ENCODE data around the gene RAB36.

RAB36 gene

DNA sequence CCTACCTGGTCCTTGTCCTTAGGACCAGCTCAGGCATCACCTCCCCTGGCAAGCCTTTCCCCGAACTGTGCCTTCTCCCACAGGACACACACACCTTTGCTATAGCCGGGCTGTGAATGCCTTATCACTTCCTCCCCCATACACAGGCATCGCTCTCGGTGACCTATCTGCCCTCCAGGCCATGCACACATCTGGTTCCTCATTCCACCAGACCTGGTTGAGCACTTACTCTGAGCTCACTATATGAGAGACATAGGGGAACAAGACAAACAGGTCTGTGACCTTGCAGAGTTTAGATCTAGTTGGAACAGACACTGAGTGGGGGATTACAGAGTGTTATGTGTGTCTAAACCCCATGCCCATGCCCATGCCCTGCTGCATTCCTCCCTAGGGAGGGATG is 31.9 kb downstream of the RAB36 start:
- no peak for DNase-seq (ENCODE audit: extremely low read depth, low read depth)
- TF ChIP-seq, protein P1, sequence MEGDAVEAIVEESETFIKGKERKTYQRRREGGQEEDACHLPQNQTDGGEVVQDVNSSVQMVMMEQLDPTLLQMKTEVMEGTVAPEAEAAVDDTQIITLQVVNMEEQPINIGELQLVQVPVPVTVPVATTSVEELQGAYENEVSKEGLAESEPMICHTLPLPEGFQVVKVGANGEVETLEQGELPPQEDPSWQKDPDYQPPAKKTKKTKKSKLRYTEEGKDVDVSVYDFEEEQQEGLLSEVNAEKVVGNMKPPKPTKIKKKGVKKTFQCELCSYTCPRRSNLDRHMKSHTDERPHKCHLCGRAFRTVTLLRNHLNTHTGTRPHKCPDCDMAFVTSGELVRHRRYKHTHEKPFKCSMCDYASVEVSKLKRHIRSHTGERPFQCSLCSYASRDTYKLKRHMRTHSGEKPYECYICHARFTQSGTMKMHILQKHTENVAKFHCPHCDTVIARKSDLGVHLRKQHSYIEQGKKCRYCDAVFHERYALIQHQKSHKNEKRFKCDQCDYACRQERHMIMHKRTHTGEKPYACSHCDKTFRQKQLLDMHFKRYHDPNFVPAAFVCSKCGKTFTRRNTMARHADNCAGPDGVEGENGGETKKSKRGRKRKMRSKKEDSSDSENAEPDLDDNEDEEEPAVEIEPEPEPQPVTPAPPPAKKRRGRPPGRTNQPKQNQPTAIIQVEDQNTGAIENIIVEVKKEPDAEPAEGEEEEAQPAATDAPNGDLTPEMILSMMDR (IDR thresholded peaks at IDR 0.05; ENCODE audit: low read depth, low read length): no peak

DNA sequence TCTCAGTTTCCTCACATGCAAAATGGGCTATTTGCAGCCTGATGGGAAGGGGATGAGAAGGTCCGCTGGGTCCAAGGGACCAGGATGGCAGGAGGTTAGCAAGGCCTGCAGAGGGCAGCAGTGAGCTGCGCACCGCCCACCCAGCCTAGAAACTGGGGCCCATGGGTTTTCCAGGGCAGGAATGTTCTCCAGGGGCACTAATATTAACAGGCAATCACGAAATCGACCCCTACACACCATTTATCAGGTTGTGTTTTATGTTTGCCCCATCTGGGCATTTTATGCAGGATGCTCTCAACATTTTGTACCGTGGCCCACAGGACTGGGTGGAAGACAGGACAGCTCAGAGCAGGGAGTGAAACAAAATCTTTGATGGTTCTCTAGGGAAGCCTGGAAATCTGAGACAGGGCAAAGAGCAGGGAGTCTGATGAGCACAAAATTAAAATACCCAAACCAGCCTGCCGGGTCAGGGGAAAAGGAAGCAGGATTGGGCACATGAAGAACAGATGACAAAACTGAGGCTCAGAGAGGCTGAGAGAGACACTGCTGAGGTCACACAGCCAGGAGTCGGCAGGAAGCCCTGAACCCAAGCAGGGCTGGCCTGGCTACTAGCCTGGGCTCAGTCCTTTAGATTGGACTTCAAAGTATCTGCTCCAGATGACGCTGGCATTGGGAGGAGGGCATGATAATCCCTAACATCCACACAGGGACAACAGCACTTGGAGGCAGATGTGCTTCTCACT is 33.4 kb downstream of the RAB36 start:
- DNase-seq (ENCODE audit: extremely low read depth, low read depth): peak; percentile 8
- TF ChIP-seq, protein P1 (IDR thresholded peaks at IDR 0.05; ENCODE audit: low read depth, low read length): no peak; the same call in none of the 2 replicates

DNA sequence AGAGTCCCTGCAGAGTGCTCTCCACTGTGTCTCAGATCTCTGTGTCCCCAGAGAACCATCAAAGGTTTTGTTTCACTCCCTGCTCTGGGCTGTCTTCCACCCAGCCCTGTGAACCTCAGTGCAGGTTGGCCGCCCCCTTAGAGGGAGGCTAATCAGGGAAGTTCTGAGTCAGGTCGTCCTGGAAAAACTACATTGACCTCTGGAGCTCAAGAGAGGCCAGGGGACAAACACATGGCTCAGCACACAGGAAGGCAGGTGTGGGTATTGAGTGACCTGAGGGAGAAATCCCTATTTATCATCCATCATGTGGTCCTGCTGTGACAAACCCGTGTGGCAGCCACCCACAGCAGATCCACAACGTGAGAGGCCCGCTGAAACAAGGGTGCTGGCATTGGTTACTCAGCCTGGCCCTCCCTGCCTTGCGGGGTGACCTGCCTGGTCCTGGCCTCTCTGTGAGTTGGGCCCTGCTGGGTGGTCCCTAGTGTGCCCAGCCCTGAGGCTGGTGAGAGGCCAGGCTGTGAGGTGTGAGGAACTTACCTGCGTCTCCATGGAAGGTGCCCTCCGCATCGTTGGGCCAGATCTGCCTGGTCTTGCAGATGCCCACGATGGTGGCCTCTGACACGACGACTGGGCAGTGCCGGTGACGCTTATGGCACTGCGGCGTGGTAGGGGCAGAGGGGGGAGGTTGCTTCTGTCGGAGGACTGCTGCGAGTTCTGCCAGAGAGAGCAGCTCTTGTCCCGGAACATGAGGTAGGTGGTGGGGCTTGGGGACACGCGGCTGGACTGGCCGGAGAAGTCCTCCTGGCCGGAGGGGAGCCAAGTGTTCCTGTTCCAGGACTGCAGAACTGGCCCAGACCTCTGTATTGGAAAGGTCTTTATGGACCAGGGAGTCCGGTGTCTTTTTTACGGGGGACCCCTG is 34.4 kb downstream of the RAB36 start:
- DNase-seq (ENCODE audit: extremely low read depth, low read depth): no peak
- TF ChIP-seq, protein P1 (IDR thresholded peaks at IDR 0.05; ENCODE audit: low read depth, low read length): no peak

DNA sequence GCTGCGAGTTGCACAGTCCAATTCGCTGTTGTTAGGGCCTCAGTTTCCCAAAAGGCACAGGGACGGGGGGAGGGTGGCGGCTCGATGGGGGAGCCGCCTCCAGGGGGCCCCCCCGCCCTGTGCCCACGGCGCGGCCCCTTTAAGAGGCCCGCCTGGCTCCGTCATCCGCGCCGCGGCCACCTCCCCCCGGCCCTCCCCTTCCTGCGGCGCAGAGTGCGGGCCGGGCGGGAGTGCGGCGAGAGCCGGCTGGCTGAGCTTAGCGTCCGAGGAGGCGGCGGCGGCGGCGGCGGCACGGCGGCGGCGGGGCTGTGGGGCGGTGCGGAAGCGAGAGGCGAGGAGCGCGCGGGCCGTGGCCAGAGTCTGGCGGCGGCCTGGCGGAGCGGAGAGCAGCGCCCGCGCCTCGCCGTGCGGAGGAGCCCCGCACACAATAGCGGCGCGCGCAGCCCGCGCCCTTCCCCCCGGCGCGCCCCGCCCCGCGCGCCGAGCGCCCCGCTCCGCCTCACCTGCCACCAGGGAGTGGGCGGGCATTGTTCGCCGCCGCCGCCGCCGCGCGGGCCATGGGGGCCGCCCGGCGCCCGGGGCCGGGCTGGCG is 35.1 kb downstream of the RAB36 start, which contains the start of gene BCR:
Gene BCR, plus strand, starts transcription at position 209 of the 592 bp plus-strand sequence. CDS start 452 bp downstream, outside the sequence.
- DNase-seq (ENCODE audit: extremely low read depth, low read depth): peak; percentile 16
- TF ChIP-seq, protein P1 (IDR thresholded peaks at IDR 0.05; ENCODE audit: low read depth, low read length): no peak

DNA sequence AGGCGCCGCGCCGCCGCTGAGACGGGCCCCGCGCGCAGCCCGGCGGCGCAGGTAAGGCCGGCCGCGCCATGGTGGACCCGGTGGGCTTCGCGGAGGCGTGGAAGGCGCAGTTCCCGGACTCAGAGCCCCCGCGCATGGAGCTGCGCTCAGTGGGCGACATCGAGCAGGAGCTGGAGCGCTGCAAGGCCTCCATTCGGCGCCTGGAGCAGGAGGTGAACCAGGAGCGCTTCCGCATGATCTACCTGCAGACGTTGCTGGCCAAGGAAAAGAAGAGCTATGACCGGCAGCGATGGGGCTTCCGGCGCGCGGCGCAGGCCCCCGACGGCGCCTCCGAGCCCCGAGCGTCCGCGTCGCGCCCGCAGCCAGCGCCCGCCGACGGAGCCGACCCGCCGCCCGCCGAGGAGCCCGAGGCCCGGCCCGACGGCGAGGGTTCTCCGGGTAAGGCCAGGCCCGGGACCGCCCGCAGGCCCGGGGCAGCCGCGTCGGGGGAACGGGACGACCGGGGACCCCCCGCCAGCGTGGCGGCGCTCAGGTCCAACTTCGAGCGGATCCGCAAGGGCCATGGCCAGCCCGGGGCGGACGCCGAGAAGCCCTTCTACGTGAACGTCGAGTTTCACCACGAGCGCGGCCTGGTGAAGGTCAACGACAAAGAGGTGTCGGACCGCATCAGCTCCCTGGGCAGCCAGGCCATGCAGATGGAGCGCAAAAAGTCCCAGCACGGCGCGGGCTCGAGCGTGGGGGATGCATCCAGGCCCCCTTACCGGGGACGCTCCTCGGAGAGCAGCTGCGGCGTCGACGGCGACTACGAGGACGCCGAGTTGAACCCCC is 35.8 kb downstream of the RAB36 start:
- no peak for DNase-seq (ENCODE audit: extremely low read depth, low read depth)

DNA sequence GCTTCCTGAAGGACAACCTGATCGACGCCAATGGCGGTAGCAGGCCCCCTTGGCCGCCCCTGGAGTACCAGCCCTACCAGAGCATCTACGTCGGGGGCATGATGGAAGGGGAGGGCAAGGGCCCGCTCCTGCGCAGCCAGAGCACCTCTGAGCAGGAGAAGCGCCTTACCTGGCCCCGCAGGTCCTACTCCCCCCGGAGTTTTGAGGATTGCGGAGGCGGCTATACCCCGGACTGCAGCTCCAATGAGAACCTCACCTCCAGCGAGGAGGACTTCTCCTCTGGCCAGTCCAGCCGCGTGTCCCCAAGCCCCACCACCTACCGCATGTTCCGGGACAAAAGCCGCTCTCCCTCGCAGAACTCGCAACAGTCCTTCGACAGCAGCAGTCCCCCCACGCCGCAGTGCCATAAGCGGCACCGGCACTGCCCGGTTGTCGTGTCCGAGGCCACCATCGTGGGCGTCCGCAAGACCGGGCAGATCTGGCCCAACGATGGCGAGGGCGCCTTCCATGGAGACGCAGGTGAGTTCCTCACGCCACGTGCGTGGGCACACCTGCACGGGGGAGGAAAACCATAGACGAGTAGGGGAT is 36.5 kb downstream of the RAB36 start:
- TF ChIP-seq, protein P1 (IDR thresholded peaks at IDR 0.05; ENCODE audit: low read depth, low read length): no peak
- DNase-seq (ENCODE audit: extremely low read depth, low read depth): no peak

More for the DNA sequence above, 35.8 kb downstream of the RAB36 start:
- TF ChIP-seq, protein P1 (IDR thresholded peaks at IDR 0.05; ENCODE audit: low read depth, low read length): no peak
